Measurements from ENCODE around the gene SLC22A1.
"Not testable (repeated sequence)": the region's sequence is repeated elsewhere in the genome, so short reads cannot be mapped to it uniquely, and the experiment has no call there.

The SLC22A1 gene

GRCh38 chr6:160130729-160131484 lies 9.3 kb downstream of the SLC22A1 start:
- Histone ChIP-seq H3K36me3 (ENCODE audit: insufficient read depth, low read length) (no peaks in the 10 kb centered on the region), H3K27ac (no peak overlapping the region), H3K4me3 (no peak overlapping the region), H3K9me3 (ENCODE audit: low read depth, low read length) (no peaks in the 10 kb centered on the region), H3K9ac (ENCODE audit: insufficient read length) (no peak overlapping the region)
- TF ChIP-seq POLR2AphosphoS5 (IDR thresholded peaks at IDR 0.05; ENCODE audit: borderline replicate concordance, low read depth, low read length) (no peak), EZH2 (IDR thresholded peaks at IDR 0.05) (no peak), FOXP2 (optimal IDR thresholded peaks at IDR 0.05; ENCODE audit: control extremely low read depth, extremely low read length, insufficient read depth) (no peak)
- no peak for DNase-seq (ENCODE audit: low read depth, low spot score)

DNA sequence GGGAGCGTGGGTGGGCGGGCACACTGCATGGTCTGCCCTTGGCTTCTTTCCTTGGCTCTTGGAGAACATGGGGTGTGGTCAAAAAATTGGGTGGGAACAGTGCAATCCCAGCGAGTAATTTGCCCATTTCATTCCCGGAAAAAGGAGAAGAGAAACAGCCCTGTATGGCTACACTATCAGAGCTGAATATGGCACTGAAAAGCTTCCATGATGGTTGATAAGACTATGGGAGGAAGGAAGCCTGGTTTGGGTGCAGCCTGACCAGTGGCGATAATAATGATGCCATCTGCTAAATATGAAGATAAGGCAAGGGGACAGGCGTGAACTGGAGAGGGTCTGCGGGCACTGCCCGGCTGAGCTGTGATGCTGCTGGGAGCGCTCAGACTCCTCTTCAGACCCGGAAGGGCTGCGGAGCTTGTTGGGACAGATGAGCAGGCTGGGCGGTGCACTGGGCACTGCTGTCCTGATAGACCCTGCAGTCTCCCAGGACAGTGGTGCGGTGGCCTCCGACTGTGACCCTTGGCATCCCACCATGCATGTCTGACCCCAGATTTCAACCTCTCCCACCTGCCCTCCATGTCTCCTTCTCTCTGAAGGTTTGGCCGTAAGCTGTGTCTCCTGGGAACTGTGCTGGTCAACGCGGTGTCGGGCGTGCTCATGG lies 10.2 kb downstream of the SLC22A1 start:
- Histone ChIP-seq H3K9me3 (ENCODE audit: low read depth, low read length) (no peaks in the 10 kb centered on the region), H3K4me3 (no peak overlapping the region), H3K27ac (no peak overlapping the region), H3K9ac (ENCODE audit: insufficient read length) (no peak overlapping the region), H3K36me3 (ENCODE audit: insufficient read depth, low read length) (no peaks in the 10 kb centered on the region)
- no peak for TF ChIP-seq FOXP2 (optimal IDR thresholded peaks at IDR 0.05; ENCODE audit: control extremely low read depth, extremely low read length, insufficient read depth)
- DNase-seq (ENCODE audit: low read depth, low spot score): no peak

DNA sequence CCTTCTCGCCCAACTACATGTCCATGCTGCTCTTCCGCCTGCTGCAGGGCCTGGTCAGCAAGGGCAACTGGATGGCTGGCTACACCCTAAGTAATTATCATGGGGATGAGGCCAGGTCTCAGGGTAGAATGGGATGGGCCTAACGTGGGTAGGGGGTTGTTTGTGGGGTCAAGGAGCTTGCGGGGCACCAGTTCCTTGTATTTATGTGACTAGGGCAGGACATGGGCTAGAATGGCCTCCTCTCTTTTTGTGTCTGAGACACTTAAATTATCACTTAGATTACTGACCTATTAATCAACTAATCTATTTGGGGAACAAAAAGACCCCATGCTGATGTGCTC lies 10.7 kb downstream of the SLC22A1 start:
- Histone ChIP-seq H3K9me3 (ENCODE audit: low read depth, low read length) (no peaks in the 10 kb centered on the region), H3K36me3 (ENCODE audit: insufficient read depth, low read length) (no peaks in the 10 kb centered on the region), H3K27ac (no peak overlapping the region), H3K9ac (ENCODE audit: insufficient read length) (no peak overlapping the region), H3K4me3 (no peak overlapping the region)
- DNase-seq (ENCODE audit: low read depth, low spot score): no peak
- TF ChIP-seq EZH2 (IDR thresholded peaks at IDR 0.05) (no peak), FOXP2 (optimal IDR thresholded peaks at IDR 0.05; ENCODE audit: control extremely low read depth, extremely low read length, insufficient read depth) (no peak), POLR2AphosphoS5 (IDR thresholded peaks at IDR 0.05; ENCODE audit: borderline replicate concordance, low read depth, low read length) (no peak)

GRCh38 chr6:160132776-160133338 lies 11.2 kb downstream of the SLC22A1 start:
- no peak overlapping the region for H3K9ac ChIP-seq (ENCODE audit: insufficient read length)

GRCh38 chr6:160133441-160134336 lies 12.1 kb downstream of the SLC22A1 start:
- H3K9me3 ChIP-seq (ENCODE audit: low read depth, low read length): no peaks in the 10 kb centered on the region
- no peak overlapping the region for H3K4me3 ChIP-seq
- no peak for DNase-seq (ENCODE audit: low read depth, low spot score)
- TF ChIP-seq FOXP2 (optimal IDR thresholded peaks at IDR 0.05; ENCODE audit: control extremely low read depth, extremely low read length, insufficient read depth) (no peak), POLR2AphosphoS5 (IDR thresholded peaks at IDR 0.05; ENCODE audit: borderline replicate concordance, low read depth, low read length) (no peak), EZH2 (IDR thresholded peaks at IDR 0.05) (no peak)
- H3K36me3 ChIP-seq (ENCODE audit: insufficient read depth, low read length): no peaks in the 10 kb centered on the region
- H3K27ac ChIP-seq: no peak overlapping the region
- H3K9ac ChIP-seq (ENCODE audit: insufficient read length): no peak overlapping the region

More at GRCh38 chr6:160132776-160133338, 11.2 kb downstream of the SLC22A1 start:
- H3K4me3 ChIP-seq: no peak overlapping the region
- DNase-seq (ENCODE audit: low read depth, low spot score): no peak
- H3K27ac ChIP-seq: no peak overlapping the region
- H3K9me3 ChIP-seq (ENCODE audit: low read depth, low read length): no peaks in the 10 kb centered on the region
- no peak for TF ChIP-seq FOXP2 (optimal IDR thresholded peaks at IDR 0.05; ENCODE audit: control extremely low read depth, extremely low read length, insufficient read depth)
- TF ChIP-seq POLR2AphosphoS5 (IDR thresholded peaks at IDR 0.05; ENCODE audit: borderline replicate concordance, low read depth, low read length): no peak
- no peak for TF ChIP-seq EZH2 (IDR thresholded peaks at IDR 0.05)
- no peaks in the 10 kb centered on the region for H3K36me3 ChIP-seq (ENCODE audit: insufficient read depth, low read length)

DNA sequence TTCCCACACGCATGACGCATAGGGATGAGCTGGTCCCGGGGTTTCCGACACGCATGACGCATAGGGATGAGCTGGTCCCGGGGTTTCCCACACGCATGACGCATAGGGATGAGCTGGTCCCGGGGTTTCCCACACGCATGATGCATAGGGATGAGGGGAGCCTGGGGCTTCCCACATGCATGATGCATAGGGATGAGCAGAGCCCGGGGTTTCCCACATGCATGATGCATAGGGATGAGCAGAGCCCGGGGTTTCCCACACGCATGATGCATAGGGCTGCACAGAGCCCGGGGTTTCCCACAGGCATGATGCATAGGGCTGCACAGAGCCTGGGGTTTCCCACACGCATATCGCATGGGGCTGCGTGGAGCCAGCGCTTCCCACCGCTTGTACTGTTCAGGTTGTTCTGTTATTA lies 12.7 kb downstream of the SLC22A1 start:
- not testable (repeated sequence) for H3K9ac ChIP-seq (ENCODE audit: insufficient read length); H3K9me3 ChIP-seq (ENCODE audit: low read depth, low read length); H3K27ac ChIP-seq; DNase-seq (ENCODE audit: low read depth, low spot score); H3K36me3 ChIP-seq (ENCODE audit: insufficient read depth, low read length); H3K4me3 ChIP-seq

- Histone ChIP-seq H3K4me3 (no peak overlapping the region), H3K9me3 (ENCODE audit: low read depth, low read length) (no peaks in the 10 kb centered on the region), H3K9ac (ENCODE audit: insufficient read length) (no peak overlapping the region), H3K36me3 (ENCODE audit: insufficient read depth, low read length) (no peaks in the 10 kb centered on the region), H3K27ac (no peak overlapping the region)
- DNase-seq (ENCODE audit: low read depth, low spot score): no peak
- no peak for TF ChIP-seq POLR2AphosphoS5 (IDR thresholded peaks at IDR 0.05; ENCODE audit: borderline replicate concordance, low read depth, low read length)
- TF ChIP-seq FOXP2 (optimal IDR thresholded peaks at IDR 0.05; ENCODE audit: control extremely low read depth, extremely low read length, insufficient read depth): no peak
- no peak for TF ChIP-seq EZH2 (IDR thresholded peaks at IDR 0.05)
Measured at GRCh38 chr6:160134779-160135547, 13.3 kb downstream of the SLC22A1 start.

All from SK-N-MC (cell line).